Fibroblast of lung (primary cell): ENCODE measurements around the gene RHOD. TPM values are rescaled to one million over a fixed set of nuclear protein-coding genes. Genes with fewer than 3 reads are reported as not detected.

ENCODE experiments used
- DNase-seq, 2 donors: peaks; one replicate each; pipeline versions ENCODE4 v3.0.0 to v3.0.0-alpha.2; 2010; ENCODE audit warnings: low read depth in 2 of 2
- H2AFZ ChIP-seq: 2 replicates; pipeline ENCODE4 v1.5.1; 2012; ENCODE audit warnings: low read length, control low read depth, inconsistent platforms
- H3K27ac ChIP-seq: 2 replicates; pipeline ENCODE4 v1.5.1; 2011; ENCODE audit warnings: low read length, control low read depth; ENCODE audit not compliant: insufficient read depth
- H3K27me3 ChIP-seq: 2 replicates; pipeline ENCODE4 v1.5.1; 2011; ENCODE audit warnings: mild to moderate bottlenecking, low read length; ENCODE audit not compliant: control insufficient read depth, insufficient read depth
- H3K36me3 ChIP-seq: 2 replicates; pipeline ENCODE4 v1.5.1; 2011; ENCODE audit warnings: low read length; ENCODE audit not compliant: control insufficient read depth, insufficient read depth
- H3K4me1 ChIP-seq: 2 replicates; pipeline ENCODE4 v1.5.1; 2011; ENCODE audit warnings: low read length; ENCODE audit not compliant: control insufficient read depth, insufficient read depth; ENCODE audit errors: extremely low read depth
- H3K4me2 ChIP-seq: 2 replicates; pipeline ENCODE4 v1.5.1; 2011; ENCODE audit warnings: low read length, control low read depth; ENCODE audit not compliant: insufficient read depth; ENCODE audit errors: extremely low read depth
- H3K4me3 ChIP-seq, 4 experiments: fragments of 200-600 bp in 1 of 4; sonication (generic) in 1 of 4; replicated peaks in 1 of 4; 2 replicates each; pipeline ENCODE4 v1.5.1; 2011 to 2016; ENCODE audit warnings: low read length in 4 of 4, low read depth in 3 of 4, mild to moderate bottlenecking in 3 of 4, control low read depth in 2 of 4, inconsistent platforms in 1 of 4, mixed read lengths in 1 of 4; ENCODE audit not compliant: insufficient read depth in 1 of 4; ENCODE audit errors: control extremely low read depth in 1 of 4
- H3K79me2 ChIP-seq: 2 replicates; pipeline ENCODE4 v1.5.1; 2012; ENCODE audit warnings: mild to moderate bottlenecking, low read length, inconsistent platforms; ENCODE audit not compliant: control insufficient read depth, insufficient read depth
- H3K9ac ChIP-seq: 2 replicates; pipeline ENCODE4 v1.5.1; 2011; ENCODE audit warnings: mild to moderate bottlenecking, low read length, control low read depth; ENCODE audit not compliant: insufficient read depth
- H3K9me3 ChIP-seq: 2 replicates; pipeline ENCODE4 v1.5.1; 2012; ENCODE audit warnings: low read depth, low read length; ENCODE audit not compliant: control insufficient read depth, insufficient read depth
- H4K20me1 ChIP-seq: 2 replicates; pipeline ENCODE4 v1.5.1; 2011; ENCODE audit warnings: low read length; ENCODE audit not compliant: control insufficient read depth, insufficient read depth; ENCODE audit errors: extremely low read depth
- CTCF ChIP-seq, 2 donors: IDR thresholded peaks in 1 of 2; conservative IDR thresholded peaks in 1 of 2; 1 replicate in 1 of 2; 2 replicates in 1 of 2; pipeline ENCODE4 v1.5.1; 2011 to 2012; ENCODE audit warnings: low read length in 2 of 2, control low read depth in 1 of 2, inconsistent platforms in 1 of 2, low read depth in 1 of 2, mild to moderate bottlenecking in 1 of 2
- EZH2 ChIP-seq: IDR thresholded peaks from 2 replicates; pipeline ENCODE4 v1.5.1; 2012; ENCODE audit warnings: low read length, control low read depth, mild to moderate bottlenecking; ENCODE audit errors: missing control alignments
- polyA plus RNA-seq, 2 donors: library from polyadenylated mRNA; depleted of rRNA in 1 of 2; stranded (reverse) in 1 of 2; unstranded in 1 of 2; fragments of >200 nt; gene quantifications; 2 replicates each; pipeline ENCODE4 v1.2.1, GENCODE V29; 2011 to 2012; ENCODE audit warnings: missing spikeins in 1 of 2
- total RNA-seq: library from RNA; depleted of rRNA; stranded (reverse); fragments of >200 nt; gene quantifications from 2 replicates; pipeline ENCODE4 v1.2.1, GENCODE V29; 2014

Gene RHOD
- total and polyA plus RNA-seq, 2 donors (not counting 1 experiment from before 2014, with no cell fraction given), result 4.7 to 12.9 TPM

- no peaks in the 10 kb centered on the region for H3K79me2 ChIP-seq
- H3K9me3 ChIP-seq, result no peaks in the 10 kb centered on the region
- no peak overlapping the region for H3K27ac ChIP-seq
- no peak for TF ChIP-seq CTCF (conservative IDR thresholded peaks at IDR 0.05 in 1 of 2, IDR thresholded peaks at IDR 0.05 in 1 of 2; ENCODE audit: low read depth in 1 of 2, low read length in 2 of 2)
- TF ChIP-seq EZH2, result no peak
- H3K9ac ChIP-seq, result no peak overlapping the region
- no peaks in the 10 kb centered on the region for H3K36me3 ChIP-seq
- H2AFZ ChIP-seq, result no peak overlapping the region
- peaks cover 18% of the 10 kb centered on the region for H3K4me1 ChIP-seq
- no peak overlapping the region for H3K4me3 ChIP-seq
- H3K27me3 ChIP-seq, result peaks cover 7% of the 10 kb centered on the region
- DNase-seq, result no peak
- H4K20me1 ChIP-seq, result no peaks in the 10 kb centered on the region
- no peak overlapping the region for H3K4me2 ChIP-seq
Observed at GRCh38 chr11:67030976-67031375, 25.7 kb upstream of the RHOD start.

GRCh38 chr11:67031791-67032561 is 24.7 kb upstream of the RHOD start:
- H3K4me1 ChIP-seq, result peaks cover 18% of the 10 kb centered on the region
- H3K9ac ChIP-seq, result no peak overlapping the region
- peak overlapping the region; percentile 23 for H3K4me2 ChIP-seq
- TF ChIP-seq CTCF (conservative IDR thresholded peaks at IDR 0.05 in 1 of 2, IDR thresholded peaks at IDR 0.05 in 1 of 2; ENCODE audit: low read depth in 1 of 2, low read length in 2 of 2), result no peak
- no peak for TF ChIP-seq EZH2
- H3K36me3 ChIP-seq, result no peaks in the 10 kb centered on the region
- no peaks in the 10 kb centered on the region for H3K79me2 ChIP-seq
- no peak overlapping the region for H3K27ac ChIP-seq
- no peaks in the 10 kb centered on the region for H4K20me1 ChIP-seq
- DNase-seq, result peak; percentile 36 to 77
- H3K4me3 ChIP-seq, result no peak overlapping the region
- H2AFZ ChIP-seq, result no peak overlapping the region
- no peaks in the 10 kb centered on the region for H3K9me3 ChIP-seq
- H3K27me3 ChIP-seq, result peaks cover 7% of the 10 kb centered on the region

- Histone ChIP-seq H3K4me3 (no peak overlapping the region), H3K4me1 (peaks cover 18% of the 10 kb centered on the region), H2AFZ (no peak overlapping the region), H3K9me3 (no peaks in the 10 kb centered on the region), H3K27ac (peak overlapping the region; percentile 22), H3K36me3 (no peaks in the 10 kb centered on the region), H3K4me2 (peak overlapping the region; percentile 68), H3K79me2 (no peaks in the 10 kb centered on the region), H4K20me1 (no peaks in the 10 kb centered on the region), H3K27me3 (peaks cover 7% of the 10 kb centered on the region), H3K9ac (no peak overlapping the region)
- TF ChIP-seq EZH2 (no peak), CTCF (conservative IDR thresholded peaks at IDR 0.05 in 1 of 2, IDR thresholded peaks at IDR 0.05 in 1 of 2; ENCODE audit: low read depth in 1 of 2, low read length in 2 of 2) (no peak)
- DNase-seq, result peak; percentile 85 to 94
Observed at GRCh38 chr11:67032830-67033551, 23.7 kb upstream of the RHOD start.
